ENCODE results near the gene ZBTB20.

Gene ZBTB20

GRCh38 chr3:115019900-115020299 lies 127.2 kb downstream of the ZBTB20 start:
- no peak for DNase-seq (ENCODE audit: low read depth)

- no peak for DNase-seq (ENCODE audit: low read depth)
These were observed 128.4 kb downstream of the ZBTB20 start for GRCh38 chr3:115018694-115019093.

GRCh38 chr3:115007966-115008365 lies 139.1 kb downstream of the ZBTB20 start:
- DNase-seq (ENCODE audit: low read depth): no peak

DNA sequence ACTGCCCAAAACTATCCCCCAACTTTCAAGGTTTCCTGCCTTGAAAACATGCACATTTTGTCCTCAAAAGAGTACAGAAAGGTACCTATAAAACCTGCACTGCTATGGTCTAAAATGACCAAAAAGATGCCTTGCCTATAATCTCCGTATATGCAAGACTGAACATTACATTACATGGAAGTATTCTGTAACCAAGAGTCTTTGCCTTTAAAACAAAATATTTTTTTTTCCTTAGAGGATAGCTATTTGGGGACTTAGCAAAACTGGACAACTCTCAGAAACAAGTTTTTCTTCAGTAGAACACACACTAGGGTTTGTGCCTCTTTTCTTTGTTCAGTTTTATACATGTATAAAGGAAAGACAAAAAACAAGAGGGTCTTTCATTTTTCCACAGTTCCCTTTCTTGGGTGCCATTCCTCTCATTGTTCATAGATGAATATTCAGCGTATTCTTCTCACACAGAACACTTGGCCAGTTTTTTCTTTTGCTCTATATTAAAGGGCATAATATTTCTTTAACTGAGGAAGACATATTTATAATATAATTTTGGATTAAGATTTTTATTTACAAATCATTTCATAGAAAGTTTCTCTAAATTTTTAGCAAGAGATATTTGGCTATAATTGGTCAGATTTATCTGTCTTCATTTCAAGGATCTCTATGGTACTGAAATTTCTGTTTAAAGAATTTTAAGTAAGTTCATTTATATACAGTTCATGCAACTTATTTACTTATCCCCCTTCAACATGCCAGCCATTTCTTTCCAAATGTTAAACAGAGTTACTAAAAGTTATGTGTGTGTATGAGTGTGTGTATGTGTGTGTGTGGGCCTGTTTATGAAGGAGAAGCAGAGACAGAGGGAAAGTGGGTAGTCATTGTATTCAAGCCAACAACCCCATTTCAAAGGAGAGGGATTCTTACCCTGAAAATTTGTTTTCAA lies 142.6 kb downstream of the ZBTB20 start:
- no peak for DNase-seq (ENCODE audit: low read depth)

- DNase-seq (ENCODE audit: low read depth): no peak
These were observed 148.0 kb downstream of the ZBTB20 start for GRCh38 chr3:114998971-114999579.

DNA sequence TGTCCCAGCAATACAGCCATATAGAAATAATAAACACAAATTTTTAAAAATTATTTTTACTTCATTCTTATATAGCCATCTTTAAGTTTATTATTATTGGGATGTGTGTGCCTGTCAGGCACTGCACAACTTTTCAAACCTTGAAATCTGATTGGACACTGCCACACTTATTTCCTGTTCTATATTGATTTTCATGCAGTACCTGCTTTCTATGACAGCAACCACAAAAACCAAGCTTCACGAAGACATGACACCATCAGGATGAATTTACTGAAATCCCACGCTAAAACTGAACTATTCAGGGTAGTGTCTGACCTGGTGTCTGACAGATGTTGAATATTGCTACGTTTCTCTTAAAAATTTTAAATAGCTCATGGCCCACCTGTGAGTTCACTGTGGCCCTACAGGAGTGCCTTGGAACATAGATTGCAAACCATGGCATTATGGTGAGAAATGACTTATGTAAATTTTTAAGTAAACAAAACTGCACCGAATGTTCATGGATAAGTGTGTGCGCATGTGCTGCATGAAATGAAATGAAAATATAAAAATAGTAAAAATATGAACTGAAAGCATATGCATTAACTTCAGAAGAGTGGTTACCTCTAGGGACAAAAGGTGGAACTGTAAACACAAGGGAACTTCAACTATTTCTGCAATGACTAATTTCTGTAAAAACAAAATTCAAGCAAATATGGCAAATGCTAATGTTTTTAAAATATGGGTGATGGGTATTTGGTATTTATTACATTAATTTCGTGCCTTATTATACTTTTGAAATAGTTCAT lies 152.3 kb downstream of the ZBTB20 start:
- no peak for DNase-seq (ENCODE audit: low read depth)

GRCh38 chr3:114985776-114986175 lies 161.3 kb downstream of the ZBTB20 start:
- no peak for DNase-seq (ENCODE audit: low read depth)

GRCh38 chr3:114983248-114983647 lies 163.8 kb downstream of the ZBTB20 start:
- DNase-seq (ENCODE audit: low read depth): no peak

- no peak for DNase-seq (ENCODE audit: low read depth)
These were observed 172.7 kb downstream of the ZBTB20 start for GRCh38 chr3:114974387-114974786.

DNA sequence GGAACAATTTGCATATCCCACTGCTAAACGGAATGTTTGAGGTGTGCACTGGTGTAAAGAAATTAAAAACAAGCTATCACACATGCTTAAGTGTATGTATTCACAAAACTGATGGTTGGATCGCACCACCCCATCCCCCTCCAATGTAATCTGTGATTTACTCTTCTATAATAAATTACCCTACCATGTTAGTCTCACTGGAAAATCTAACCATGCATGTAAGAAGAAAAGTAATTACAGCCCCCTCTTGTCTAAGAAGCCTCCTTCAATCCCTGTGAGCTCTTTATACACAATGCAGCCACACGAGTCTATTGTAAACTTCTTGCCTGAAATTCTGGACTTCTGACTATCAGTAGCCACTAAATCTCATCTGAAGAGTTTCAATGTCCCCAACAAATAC lies 173.6 kb downstream of the ZBTB20 start:
- DNase-seq (ENCODE audit: low read depth): no peak

DNA sequence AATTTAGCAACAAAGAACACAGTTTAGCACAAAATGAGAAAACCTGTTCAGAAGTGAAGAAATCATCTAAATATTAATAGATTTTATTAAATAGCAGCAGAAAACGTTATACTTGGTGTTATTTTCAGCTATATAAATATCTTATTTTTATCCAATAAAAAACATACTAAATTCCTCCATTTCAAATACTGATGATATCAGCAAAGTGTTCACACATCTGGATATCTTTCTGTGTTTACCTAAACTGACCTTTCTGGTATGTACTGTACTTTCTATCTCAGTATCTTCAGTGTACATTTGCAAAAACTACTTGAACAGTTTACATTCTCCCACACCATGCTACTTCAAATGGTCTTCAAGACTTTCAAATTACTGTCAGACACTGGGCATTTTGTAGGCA lies 179.9 kb downstream of the ZBTB20 start:
- DNase-seq (ENCODE audit: low read depth): no peak

DNA sequence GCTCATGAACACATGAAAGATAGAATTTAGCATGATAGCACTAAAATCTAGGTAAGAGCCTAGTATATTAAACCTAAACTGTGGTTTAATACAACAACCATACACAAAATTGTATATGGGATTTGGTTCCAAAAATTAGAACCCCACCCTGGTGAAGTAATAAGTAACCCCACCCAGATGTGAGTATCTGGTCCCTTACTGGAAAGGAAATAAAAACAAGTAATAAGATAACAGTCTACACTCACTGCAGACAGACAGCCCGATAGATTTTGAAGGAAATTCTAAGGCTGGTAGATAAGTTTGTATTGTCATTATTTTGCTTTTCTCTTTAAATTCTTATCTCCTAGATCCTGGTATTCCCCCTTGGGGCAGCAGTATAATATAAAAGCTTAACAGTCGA lies 184.9 kb downstream of the ZBTB20 start:
- no peak for DNase-seq (ENCODE audit: low read depth)

- no peak for DNase-seq (ENCODE audit: low read depth)
These were observed 188.2 kb downstream of the ZBTB20 start for GRCh38 chr3:114958930-114959329.

- no peak for DNase-seq (ENCODE audit: low read depth)
These were observed 193.3 kb downstream of the ZBTB20 start for GRCh38 chr3:114953800-114954199.

- DNase-seq (ENCODE audit: low read depth): no peak
These were observed 193.8 kb downstream of the ZBTB20 start for GRCh38 chr3:114953215-114953799.

DNA sequence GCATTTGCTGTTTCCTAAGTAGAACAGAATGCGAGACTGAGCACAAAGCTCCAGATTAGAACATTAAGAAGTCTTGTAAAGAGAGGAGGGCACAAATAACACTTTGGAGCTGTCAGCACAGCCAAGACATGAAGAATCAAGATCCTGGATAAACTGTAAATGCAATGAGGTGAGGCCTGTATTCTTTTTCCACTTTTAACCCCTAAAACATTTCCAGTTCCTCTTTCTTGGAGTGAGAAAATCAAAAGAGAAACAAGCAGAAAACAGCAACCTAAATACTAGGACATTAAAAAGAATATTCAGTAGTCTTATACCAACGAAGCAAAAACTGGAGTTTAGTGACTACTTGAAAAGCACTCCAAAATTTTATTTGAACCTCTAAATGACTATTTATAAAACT lies 204.3 kb downstream of the ZBTB20 start:
- DNase-seq (ENCODE audit: low read depth): no peak

- no peak for DNase-seq (ENCODE audit: low read depth)
These were observed 205.3 kb downstream of the ZBTB20 start for GRCh38 chr3:114941626-114942309.

DNA sequence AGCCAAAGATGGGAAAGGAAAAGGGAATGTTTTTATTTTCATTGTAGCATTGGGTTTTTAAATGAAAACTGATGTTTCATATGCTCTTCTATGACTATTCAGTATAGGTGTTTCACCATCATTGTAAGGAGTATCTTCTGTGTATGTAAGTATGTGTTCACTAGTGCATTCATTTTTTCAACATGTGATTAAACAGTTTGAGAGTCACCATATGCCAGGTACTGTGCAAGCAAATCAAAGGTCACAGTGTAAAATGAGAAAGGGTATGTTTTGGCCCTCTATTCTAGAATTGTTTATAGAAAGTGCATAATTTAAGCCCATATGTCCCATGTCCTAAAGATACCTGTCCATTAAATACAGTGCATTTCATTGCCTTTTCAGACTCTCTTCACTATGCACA lies 207.2 kb downstream of the ZBTB20 start:
- no peak for DNase-seq (ENCODE audit: low read depth)

- no peak for DNase-seq (ENCODE audit: low read depth)
These were observed 213.7 kb downstream of the ZBTB20 start for GRCh38 chr3:114933407-114933806.

GRCh38 chr3:114929971-114930732 lies 216.9 kb downstream of the ZBTB20 start:
- no peak for DNase-seq (ENCODE audit: low read depth)

Measured in fibroblast of the conjunctiva (primary cell).